Placental pericyte (primary cell): Measurements from ENCODE around the gene FABP3. TPM values are rescaled to one million over a fixed set of nuclear protein-coding genes. Genes with fewer than 3 reads are reported as not detected.

Experiments used
- total RNA-seq: library from RNA; depleted of rRNA; stranded (reverse); fragments of >200 nt; gene quantifications from 2 replicates; pipeline ENCODE4 v1.2.3, GENCODE V29; 2012

Gene FABP3
- 15.2 and 263 TPM in 2 replicates for total RNA-seq

DNA sequence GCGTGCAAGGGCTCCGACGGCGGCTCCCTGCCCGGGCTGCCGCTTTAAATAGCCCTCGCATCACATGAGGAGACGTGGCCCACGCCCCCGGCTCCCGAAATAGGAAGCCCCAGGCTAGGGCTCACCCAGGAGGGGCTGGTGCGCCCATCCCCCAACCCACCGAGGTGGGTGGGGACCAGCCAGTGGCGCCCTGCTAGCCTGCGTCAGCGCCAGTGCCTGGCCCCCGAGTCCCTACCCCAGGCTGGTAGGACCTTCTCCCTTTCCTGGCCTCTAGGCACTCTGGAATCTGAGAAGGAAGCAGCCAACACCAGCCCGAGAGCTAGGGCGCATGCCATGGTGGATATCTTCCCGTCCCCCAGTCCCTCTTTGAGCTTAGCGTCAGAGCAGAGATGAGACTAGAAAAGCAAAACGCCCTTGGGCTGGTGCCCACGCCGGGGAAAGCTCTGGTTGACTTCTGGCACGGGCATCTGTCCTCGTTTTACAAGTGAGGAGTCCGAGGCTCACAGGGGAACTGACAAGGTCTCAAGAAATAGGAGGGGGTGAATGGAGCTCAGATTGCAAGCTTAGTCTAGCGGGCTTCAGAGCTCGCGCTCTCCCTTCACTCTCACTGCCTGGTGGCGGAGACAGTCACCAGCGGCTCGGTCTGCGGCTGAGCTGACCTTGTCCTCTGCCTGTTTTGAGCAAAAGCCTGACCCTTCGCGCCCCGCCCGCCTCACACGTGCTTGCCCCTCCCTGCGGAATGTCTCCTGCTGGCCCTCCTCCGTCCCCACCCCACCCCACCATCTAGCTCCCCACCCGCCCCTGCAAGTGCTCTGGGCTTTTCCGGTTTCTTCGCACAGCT lies at the start of gene FABP3:
Gene FABP3, minus strand, starts transcription at position 21 of the 841 bp plus-strand sequence. CDS start 62 bp downstream, outside the sequence.

DNA sequence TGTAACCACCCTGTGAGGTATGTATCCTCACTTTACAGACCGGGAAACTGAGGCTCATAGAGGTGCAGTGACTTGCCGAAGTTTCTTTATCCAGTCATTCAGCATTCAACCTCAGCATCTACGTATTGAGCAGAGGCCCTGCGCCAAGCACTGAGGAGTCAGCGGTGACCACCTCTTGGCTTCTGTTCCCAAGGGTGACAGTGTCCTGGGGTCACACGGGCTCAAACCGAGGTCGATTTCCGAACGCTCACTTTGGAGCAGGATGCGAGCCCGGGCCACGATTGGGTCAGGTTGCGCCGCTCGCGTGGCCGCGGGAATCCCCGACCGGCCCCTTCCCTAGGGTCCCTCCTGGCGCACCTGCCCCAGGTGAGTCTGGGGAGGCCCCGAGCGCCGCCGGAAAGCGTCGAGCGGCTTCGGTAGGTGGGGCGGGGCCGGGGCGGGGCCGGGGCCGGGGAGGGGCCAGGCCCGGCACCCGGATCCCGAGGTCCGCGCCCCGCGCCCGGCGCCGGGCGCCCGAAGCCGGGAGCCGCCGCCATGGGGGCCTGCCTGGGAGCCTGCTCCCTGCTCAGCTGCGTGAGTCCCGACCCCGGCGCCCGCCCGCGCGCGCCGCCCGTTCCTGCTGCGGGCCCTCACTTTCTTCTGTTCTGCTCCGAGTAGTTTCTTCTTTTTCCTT lies 40.0 kb upstream of the FABP3 start, which contains the start of gene SERINC2:
Gene SERINC2, plus strand, starts transcription at position 482 of the 673 bp plus-strand sequence. Its CDS starts 53 bp downstream, at position 535.

Other genes with a start within 250 kb of the FABP3 start
- gene NKAIN1, start 133.2 kb downstream of the FABP3 start, total RNA-seq = 1.4 TPM in 1 of 2 replicates, not detected in the other
- 67.8 and 141 TPM in 2 replicates for gene SNRNP40, start 76.3 kb downstream of the FABP3 start, total RNA-seq
- 33.7 and 36.2 TPM in 2 replicates for gene ZCCHC17, start 76.0 kb downstream of the FABP3 start, total RNA-seq
- 17.7 and 46.4 TPM in 2 replicates for gene SERINC2, start 40.1 kb upstream of the FABP3 start, total RNA-seq
- gene TINAGL1, start 203.4 kb upstream of the FABP3 start, total RNA-seq = 13.5 and 65.9 TPM in 2 replicates
- not detected in 2 replicates for gene HCRTR1, start 244.6 kb upstream of the FABP3 start, total RNA-seq